GM18505 (cell line): ENCODE measurements around the gene SMAP2.

Source experiments
- ATAC-seq: cut with Tn5 transposase; IDR thresholded peaks from one replicate; pipeline ENCODE4 v1.9.1; 2021; ENCODE audit not compliant: unreplicated experiment
- POLR2A ChIP-seq: IDR thresholded peaks from 4 replicates; pipeline ENCODE4 v1.6.1; 2011; ENCODE audit warnings: borderline replicate concordance; ENCODE audit not compliant: insufficient read depth, insufficient read length; ENCODE audit errors: extremely low read depth

Gene SMAP2

GRCh38 chr1:40405812-40406211 is 32.3 kb downstream of the SMAP2 start:
- no peak for ATAC-seq
- TF ChIP-seq POLR2A, result no peak

- no peak for ATAC-seq
- TF ChIP-seq POLR2A, result no peak
Measured at GRCh38 chr1:40407453-40407852, 33.9 kb downstream of the SMAP2 start.

- TF ChIP-seq POLR2A, result no peak
- no peak for ATAC-seq
Measured at GRCh38 chr1:40409467-40409866, 35.9 kb downstream of the SMAP2 start.

GRCh38 chr1:40411294-40411693 is 37.8 kb downstream of the SMAP2 start:
- ATAC-seq, result no peak
- no peak for TF ChIP-seq POLR2A

GRCh38 chr1:40411843-40412242 is 38.3 kb downstream of the SMAP2 start:
- TF ChIP-seq POLR2A, result no peak
- no peak for ATAC-seq

GRCh38 chr1:40413527-40414252 is 40.2 kb downstream of the SMAP2 start:
- TF ChIP-seq POLR2A, result no peak
- no peak for ATAC-seq

GRCh38 chr1:40414331-40414730 is 40.8 kb downstream of the SMAP2 start:
- no peak for TF ChIP-seq POLR2A
- no peak for ATAC-seq

GRCh38 chr1:40416709-40417108 is 43.2 kb downstream of the SMAP2 start:
- TF ChIP-seq POLR2A, result no peak
- ATAC-seq, result no peak

- no peak for ATAC-seq
- no peak for TF ChIP-seq POLR2A
Measured at GRCh38 chr1:40421431-40422384, 48.2 kb downstream of the SMAP2 start.

GRCh38 chr1:40422630-40423263 is 49.2 kb downstream of the SMAP2 start:
- ATAC-seq, result no peak

GRCh38 chr1:40423264-40423642 is 49.7 kb downstream of the SMAP2 start:
- ATAC-seq, result no peak
- no peak for TF ChIP-seq POLR2A

More at GRCh38 chr1:40422630-40423263, 49.2 kb downstream of the SMAP2 start:
- TF ChIP-seq POLR2A, result no peak

GRCh38 chr1:40423951-40424618 is 50.6 kb downstream of the SMAP2 start:
- no peak for ATAC-seq
- TF ChIP-seq POLR2A, result no peak

GRCh38 chr1:40425198-40425597 is 51.7 kb downstream of the SMAP2 start:
- TF ChIP-seq POLR2A, result no peak
- no peak for ATAC-seq

- TF ChIP-seq POLR2A, result no peak
- ATAC-seq, result no peak
Measured at GRCh38 chr1:40431385-40431784, 57.9 kb downstream of the SMAP2 start.
